Nephron progenitor cell (in vitro differentiated cells): Measurements from ENCODE around the gene CCDC92B.

ENCODE experiments used
- DNase-seq: peaks from one replicate; pipeline ENCODE4 v3.0.0; 2021
- H3K27ac Mint-ChIP-seq: 2 replicates; pipeline ENCODE4 v1.8.0; 2021; ENCODE audit warnings: mild to moderate bottlenecking, moderate library complexity, mixed read lengths
- H3K27me3 Mint-ChIP-seq: 2 replicates; pipeline ENCODE4 v1.8.0; 2021; ENCODE audit warnings: mild to moderate bottlenecking, low read depth, mixed read lengths; ENCODE audit not compliant: poor library complexity
- H3K36me3 Mint-ChIP-seq: 2 replicates; pipeline ENCODE4 v1.8.0; 2021; ENCODE audit warnings: low read depth, mixed read lengths
- H3K4me1 Mint-ChIP-seq: 2 replicates; pipeline ENCODE4 v1.8.0; 2021; ENCODE audit warnings: mixed read lengths
- H3K4me3 Mint-ChIP-seq: 2 replicates; pipeline ENCODE4 v1.8.0; 2021; ENCODE audit warnings: mild to moderate bottlenecking, moderate library complexity, mixed read lengths
- H3K9me3 Mint-ChIP-seq: 2 replicates; pipeline ENCODE4 v1.8.0; 2021; ENCODE audit warnings: mild to moderate bottlenecking, moderate library complexity, mixed read lengths
- TF ChIP-seq, protein P1 (sequence below): fragments of 200-600 bp; sonication (generic); IDR thresholded peaks from 2 replicates; pipeline ENCODE4 v1.5.0; 2021; ENCODE audit warnings: antibody characterized with exemption

Gene CCDC92B

DNA sequence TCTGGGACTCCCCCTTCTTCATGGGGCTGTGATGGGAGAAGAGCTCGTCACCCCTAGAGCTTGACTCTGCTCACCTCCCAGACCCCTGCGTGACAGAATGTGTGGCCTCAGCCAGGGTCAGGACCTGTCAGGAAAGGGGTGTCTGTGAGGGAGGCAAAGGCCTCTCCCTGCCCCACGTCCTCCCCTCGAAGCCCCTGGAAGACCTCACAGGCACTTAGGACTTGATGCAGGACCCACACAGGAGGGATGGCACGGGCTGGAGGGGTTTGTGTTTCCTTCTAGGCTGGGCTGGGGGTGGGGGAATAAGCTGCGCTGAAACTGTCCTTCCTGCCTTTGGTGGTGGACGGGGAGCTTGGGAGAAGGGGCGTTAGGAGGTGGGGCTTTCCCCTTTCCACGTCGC is 26.8 kb downstream of the CCDC92B start:
- DNase-seq, result no peak
- TF ChIP-seq, protein P1, sequence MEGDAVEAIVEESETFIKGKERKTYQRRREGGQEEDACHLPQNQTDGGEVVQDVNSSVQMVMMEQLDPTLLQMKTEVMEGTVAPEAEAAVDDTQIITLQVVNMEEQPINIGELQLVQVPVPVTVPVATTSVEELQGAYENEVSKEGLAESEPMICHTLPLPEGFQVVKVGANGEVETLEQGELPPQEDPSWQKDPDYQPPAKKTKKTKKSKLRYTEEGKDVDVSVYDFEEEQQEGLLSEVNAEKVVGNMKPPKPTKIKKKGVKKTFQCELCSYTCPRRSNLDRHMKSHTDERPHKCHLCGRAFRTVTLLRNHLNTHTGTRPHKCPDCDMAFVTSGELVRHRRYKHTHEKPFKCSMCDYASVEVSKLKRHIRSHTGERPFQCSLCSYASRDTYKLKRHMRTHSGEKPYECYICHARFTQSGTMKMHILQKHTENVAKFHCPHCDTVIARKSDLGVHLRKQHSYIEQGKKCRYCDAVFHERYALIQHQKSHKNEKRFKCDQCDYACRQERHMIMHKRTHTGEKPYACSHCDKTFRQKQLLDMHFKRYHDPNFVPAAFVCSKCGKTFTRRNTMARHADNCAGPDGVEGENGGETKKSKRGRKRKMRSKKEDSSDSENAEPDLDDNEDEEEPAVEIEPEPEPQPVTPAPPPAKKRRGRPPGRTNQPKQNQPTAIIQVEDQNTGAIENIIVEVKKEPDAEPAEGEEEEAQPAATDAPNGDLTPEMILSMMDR, result no peak
- peaks cover 6% of the 10 kb centered on the region for H3K9me3 Mint-ChIP-seq
- H3K4me1 Mint-ChIP-seq, result peaks cover 6% of the 10 kb centered on the region
- peaks cover 83% of the 10 kb centered on the region for H3K27me3 Mint-ChIP-seq
- no peaks in the 10 kb centered on the region for H3K36me3 Mint-ChIP-seq
- H3K27ac Mint-ChIP-seq, result no peak overlapping the region
- H3K4me3 Mint-ChIP-seq, result no peak overlapping the region

DNA sequence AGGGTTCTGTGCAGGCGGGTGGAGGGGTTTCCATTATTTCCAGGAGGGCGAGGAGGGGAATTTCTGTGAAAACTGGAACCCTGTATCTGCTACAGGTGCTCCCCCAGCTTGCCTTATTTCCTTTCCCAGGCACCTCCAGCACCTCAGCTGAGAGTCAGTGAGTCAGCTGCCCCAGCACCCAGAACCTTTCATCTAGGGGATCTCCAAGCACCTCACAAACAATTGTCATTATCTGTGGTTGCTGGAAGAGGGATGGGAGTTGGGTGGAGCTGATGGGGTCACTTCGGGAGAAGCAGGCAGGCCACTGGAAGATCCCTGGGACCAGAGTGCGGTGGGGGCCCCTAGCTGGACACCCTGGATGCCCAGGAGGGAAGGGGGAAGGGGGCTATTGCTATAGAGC is 27.8 kb downstream of the CCDC92B start:
- no peak overlapping the region for H3K4me3 Mint-ChIP-seq
- no peaks in the 10 kb centered on the region for H3K36me3 Mint-ChIP-seq
- peaks cover 6% of the 10 kb centered on the region for H3K9me3 Mint-ChIP-seq
- no peak overlapping the region for H3K27ac Mint-ChIP-seq
- peaks cover 6% of the 10 kb centered on the region for H3K4me1 Mint-ChIP-seq
- DNase-seq, result no peak
- peaks cover 79% of the 10 kb centered on the region for H3K27me3 Mint-ChIP-seq
- TF ChIP-seq, protein P1, result no peak

DNA sequence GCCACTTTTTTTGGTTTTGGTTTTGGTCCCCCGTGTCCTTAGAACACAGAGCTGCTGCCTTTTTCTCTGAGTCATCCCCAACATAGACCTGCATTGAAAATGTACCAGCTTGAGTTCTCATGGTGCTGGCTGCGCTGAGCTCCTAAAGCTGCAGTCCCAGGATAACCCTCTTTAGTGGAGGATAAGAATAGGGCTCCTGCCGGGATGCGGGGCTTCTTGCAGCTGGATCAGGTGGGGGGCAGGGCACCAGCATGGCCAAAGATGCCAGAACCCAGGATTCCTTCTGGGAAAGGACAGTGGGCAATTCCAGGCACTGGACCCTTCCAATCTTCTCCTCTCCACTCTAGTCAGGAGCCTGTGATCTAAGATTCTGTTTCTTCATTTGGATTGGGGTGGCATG is 29.6 kb downstream of the CCDC92B start:
- Mint-ChIP-seq H3K27me3 (peaks cover 61% of the 10 kb centered on the region), H3K27ac (no peak overlapping the region), H3K9me3 (no peaks in the 10 kb centered on the region), H3K4me1 (no peaks in the 10 kb centered on the region), H3K36me3 (no peaks in the 10 kb centered on the region), H3K4me3 (no peak overlapping the region)
- DNase-seq, result no peak
- TF ChIP-seq, protein P1, result no peak

DNA sequence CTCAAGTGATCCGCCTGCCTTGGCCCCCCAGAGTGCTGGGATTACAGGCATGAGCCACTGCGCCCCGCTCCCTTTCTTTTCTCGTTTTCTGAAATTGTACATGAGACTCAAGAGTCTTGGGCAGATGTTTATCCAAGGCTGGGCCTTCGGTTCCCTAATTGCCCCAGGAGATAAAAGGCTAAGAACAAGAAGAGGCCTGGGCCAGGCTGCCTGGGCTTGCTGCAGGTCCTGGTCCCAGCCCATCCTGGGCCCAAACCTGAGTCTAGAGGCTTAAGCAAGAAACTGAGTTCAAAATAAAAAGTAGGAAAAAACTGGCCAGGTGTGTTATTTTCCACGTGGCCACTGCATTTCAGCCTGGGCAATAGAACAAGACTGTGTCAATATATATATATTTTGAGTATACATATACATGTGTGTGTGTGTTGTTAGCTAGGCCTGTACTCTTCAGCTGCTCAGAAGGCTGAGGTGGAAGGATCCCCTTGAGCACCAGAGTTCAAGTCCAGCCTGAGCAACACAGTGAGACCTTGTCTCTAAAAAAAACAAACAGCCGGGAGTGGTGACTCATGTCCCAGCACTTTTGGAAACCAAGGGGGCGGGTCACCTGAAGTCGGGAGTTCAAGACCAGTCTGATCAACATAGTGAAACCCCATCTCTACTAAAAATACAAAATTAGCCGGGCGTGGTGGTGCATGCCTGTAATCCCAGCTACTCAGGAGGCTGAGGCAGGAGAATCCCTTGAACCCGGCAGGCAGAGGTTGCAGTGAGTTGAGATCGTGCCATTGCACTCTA is 31.1 kb downstream of the CCDC92B start:
- DNase-seq, result no peak
- Mint-ChIP-seq H3K27ac (no peak overlapping the region), H3K4me1 (no peaks in the 10 kb centered on the region), H3K36me3 (no peaks in the 10 kb centered on the region), H3K4me3 (no peak overlapping the region), H3K27me3 (peaks cover 50% of the 10 kb centered on the region), H3K9me3 (no peaks in the 10 kb centered on the region)
- TF ChIP-seq, protein P1, result no peak

DNA sequence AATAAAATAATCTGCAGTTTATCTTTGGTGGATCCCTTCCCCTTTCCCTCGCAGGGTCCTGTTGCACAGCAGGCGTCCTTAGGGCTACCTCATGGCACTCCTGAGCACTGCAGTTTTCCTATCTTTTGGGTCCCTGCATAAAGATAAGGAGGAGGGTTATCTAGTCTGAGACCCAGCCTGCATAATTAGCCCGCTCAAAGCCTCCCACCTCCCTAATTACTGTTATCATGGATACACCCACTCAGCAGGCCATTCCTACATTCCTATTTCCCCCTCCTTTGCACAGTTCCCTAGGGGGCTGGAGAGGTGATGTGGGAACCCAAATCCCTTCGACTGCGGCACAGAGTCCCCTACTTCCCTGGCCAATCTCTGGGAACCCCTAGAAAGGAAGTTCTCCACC is 32.8 kb downstream of the CCDC92B start:
- no peak for DNase-seq
- peaks cover 10% of the 10 kb centered on the region for H3K4me1 Mint-ChIP-seq
- H3K9me3 Mint-ChIP-seq, result no peaks in the 10 kb centered on the region
- no peaks in the 10 kb centered on the region for H3K36me3 Mint-ChIP-seq
- H3K4me3 Mint-ChIP-seq, result no peak overlapping the region
- H3K27me3 Mint-ChIP-seq, result peaks cover 33% of the 10 kb centered on the region
- TF ChIP-seq, protein P1, result no peak
- H3K27ac Mint-ChIP-seq, result no peak overlapping the region

DNA sequence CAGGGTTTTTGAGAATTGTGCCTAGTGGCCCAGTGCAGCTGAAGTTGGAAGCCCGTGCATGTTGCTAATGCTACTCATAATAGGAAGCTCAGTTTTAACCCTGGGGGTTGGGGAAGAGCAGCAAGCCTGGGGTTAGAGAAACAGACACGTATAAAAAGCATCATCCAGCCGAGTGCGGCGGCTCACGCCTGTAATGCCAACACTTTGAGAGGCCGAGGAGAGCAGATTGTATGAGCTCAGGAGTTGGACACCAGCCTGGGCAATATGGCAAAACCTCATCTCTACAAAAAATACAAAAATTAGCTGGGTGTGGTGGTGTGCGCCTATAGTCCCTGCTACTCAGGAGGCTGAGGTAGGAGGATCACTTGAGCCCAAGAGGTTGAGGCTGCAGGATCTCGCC is 35.6 kb downstream of the CCDC92B start:
- Mint-ChIP-seq H3K4me1 (peaks cover 30% of the 10 kb centered on the region), H3K36me3 (no peaks in the 10 kb centered on the region), H3K9me3 (no peaks in the 10 kb centered on the region), H3K27me3 (peaks cover 18% of the 10 kb centered on the region), H3K27ac (no peak overlapping the region), H3K4me3 (no peak overlapping the region)
- TF ChIP-seq, protein P1, result no peak
- DNase-seq, result no peak
